Neural cell (in vitro differentiated cells): ENCODE data around the gene TP53AIP1. TPM values are rescaled to one million over a fixed set of nuclear protein-coding genes. Genes with fewer than 3 reads are reported as not detected.

ENCODE experiments used
- H2AFZ ChIP-seq: fragments of 200-600, 300-800 bp; sonication (generic), shearing (Covaris generic); 2 replicates; pipeline ENCODE4 v1.6.0; 2014; ENCODE audit warnings: low read depth, mild to moderate bottlenecking, antibody characterized with exemption, low read length, moderate library complexity
- H3F3A ChIP-seq: fragments of 200-600 bp; shearing (Covaris generic); 2 replicates; pipeline ENCODE4 v1.6.1; 2016; ENCODE audit warnings: mild to moderate bottlenecking, moderate library complexity, mixed read lengths, antibody characterized with exemption, low read length; ENCODE audit not compliant: insufficient read depth, poor library complexity, severe bottlenecking
- H3K27ac ChIP-seq: fragments of 200-600, 300-800 bp; sonication (generic), shearing (Covaris generic); 2 replicates; pipeline ENCODE4 v1.5.1; 2014; ENCODE audit warnings: mild to moderate bottlenecking, low read length, moderate library complexity
- H3K27me3 ChIP-seq: fragments of 300-800, 200-600 bp; sonication (generic), shearing (Covaris generic); 2 replicates; pipeline ENCODE4 v1.6.0; 2014; ENCODE audit warnings: mild to moderate bottlenecking, low read depth, low read length, moderate library complexity; ENCODE audit not compliant: insufficient read depth
- H3K36me3 ChIP-seq: fragments of 300-800, 200-600 bp; sonication (generic), shearing (Covaris generic); 2 replicates; pipeline ENCODE4 v1.5.1; 2014; ENCODE audit warnings: mild to moderate bottlenecking, antibody characterized with exemption, low read length, moderate library complexity; ENCODE audit not compliant: insufficient read depth
- H3K4me2 ChIP-seq: fragments of 300-800, 200-600 bp; sonication (generic), shearing (Covaris generic); 2 replicates; pipeline ENCODE4 v1.6.0; 2014; ENCODE audit warnings: mild to moderate bottlenecking, low read length
- H3K4me3 ChIP-seq: fragments of 300-800, 200-600 bp; sonication (generic), shearing (Covaris generic); 2 replicates; pipeline ENCODE4 v1.5.1; 2014; ENCODE audit warnings: mild to moderate bottlenecking, low read length, moderate library complexity
- H3K79me2 ChIP-seq: fragments of 200-600 bp; shearing (Covaris generic); replicated peaks from 2 replicates; pipeline ENCODE4 v1.6.0; 2014; ENCODE audit warnings: mild to moderate bottlenecking, low read length, moderate library complexity; ENCODE audit not compliant: insufficient read depth
- H3K9ac ChIP-seq: fragments of 300-800, 200-600 bp; sonication (generic), shearing (Covaris generic); 2 replicates; pipeline ENCODE4 v1.6.1; 2016; ENCODE audit warnings: mild to moderate bottlenecking, low read length, mixed read lengths
- H3K9me2 ChIP-seq: fragments of 200-600 bp; shearing (Covaris generic); 2 replicates; pipeline ENCODE4 v1.6.1; 2016; ENCODE audit warnings: mild to moderate bottlenecking, low read length, mixed read lengths; ENCODE audit not compliant: insufficient read depth
- H3K9me3 ChIP-seq: fragments of 200-600, 300-800 bp; sonication (generic), shearing (Covaris generic); 2 replicates; pipeline ENCODE4 v1.6.1; 2016; ENCODE audit warnings: mild to moderate bottlenecking, mixed run types, low read length, moderate library complexity, mixed read lengths
- H4K20me1 ChIP-seq: fragments of 200-600 bp; shearing (Covaris generic); 2 replicates; pipeline ENCODE4 v1.6.1; 2016; ENCODE audit warnings: mild to moderate bottlenecking, mixed run types; ENCODE audit not compliant: insufficient read depth
- CTCF ChIP-seq: fragments of 450-650 bp; IDR thresholded peaks from 2 replicates; pipeline ENCODE4 v1.5.1; 2014; ENCODE audit warnings: antibody characterized with exemption, mild to moderate bottlenecking, moderate library complexity; ENCODE audit not compliant: poor library complexity, severe bottlenecking
- EP300 ChIP-seq: fragments of 450-650 bp; conservative IDR thresholded peaks from 2 replicates; pipeline ENCODE4 v1.6.1; 2014; ENCODE audit warnings: antibody characterized with exemption, mild to moderate bottlenecking, moderate library complexity; ENCODE audit not compliant: poor library complexity, severe bottlenecking
- EZH2 ChIP-seq: fragments of 200-600, 300-800 bp; shearing (Covaris generic), sonication (generic); IDR thresholded peaks from 2 replicates; pipeline ENCODE4 v1.6.1; 2014; ENCODE audit warnings: antibody characterized with exemption, low read length, borderline replicate concordance, mild to moderate bottlenecking; ENCODE audit not compliant: insufficient read depth, poor library complexity, severe bottlenecking
- MXI1 ChIP-seq: fragments of 450-650 bp; conservative IDR thresholded peaks from 2 replicates; pipeline ENCODE4 v1.6.1; 2014; ENCODE audit warnings: antibody characterized with exemption, mild to moderate bottlenecking; ENCODE audit not compliant: poor library complexity, severe bottlenecking
- POLR2AphosphoS5 ChIP-seq: IDR thresholded peaks from 2 replicates; pipeline ENCODE4 v1.6.1; 2012
- RAD21 ChIP-seq: fragments of 450-650 bp; conservative IDR thresholded peaks from 2 replicates; pipeline ENCODE4 v1.6.1; 2014; ENCODE audit warnings: antibody characterized with exemption, mild to moderate bottlenecking, moderate library complexity
- REST ChIP-seq: IDR thresholded peaks from 2 replicates; pipeline ENCODE4 v1.6.1; 2012; ENCODE audit warnings: borderline replicate concordance
- SMC3 ChIP-seq: fragments of 450-650 bp; conservative IDR thresholded peaks from 2 replicates; pipeline ENCODE4 v1.6.1; 2014; ENCODE audit warnings: antibody characterized with exemption, mild to moderate bottlenecking, moderate library complexity; ENCODE audit not compliant: poor library complexity
- TAF1 ChIP-seq: IDR thresholded peaks from 2 replicates; pipeline ENCODE4 v1.6.1; 2012; ENCODE audit warnings: low read depth
- polyA plus RNA-seq: library from polyadenylated mRNA; depleted of rRNA; stranded (reverse); fragments of >200 nt; gene quantifications from 2 replicates; pipeline ENCODE4 v1.2.3, GENCODE V29; 2014

TP53AIP1 gene
- polyA plus RNA-seq, 1 donor from 2014 or later: 0.68 TPM

- Histone ChIP-seq H3K79me2 (no peaks in the 10 kb centered on the region), H3K9ac (no peak overlapping the region), H3F3A (no peaks in the 10 kb centered on the region), H3K36me3 (peaks cover 10% of the 10 kb centered on the region), H3K9me2 (no peaks in the 10 kb centered on the region), H4K20me1 (no peaks in the 10 kb centered on the region), H3K4me2 (no peak overlapping the region), H3K27ac (no peak overlapping the region), H3K4me3 (no peak overlapping the region), H3K27me3 (no peaks in the 10 kb centered on the region), H3K9me3 (no peaks in the 10 kb centered on the region), H2AFZ (no peak overlapping the region)
- TF ChIP-seq EP300 (no peak), TAF1 (no peak), SMC3 (no peak), REST (no peak), CTCF (no peak), RAD21 (no peak), POLR2AphosphoS5 (no peak), MXI1 (no peak), EZH2 (no peak)
These were observed 13.0 kb upstream of the TP53AIP1 start for GRCh38 chr11:128955636-128956035.

GRCh38 chr11:128953151-128953550 is 10.5 kb upstream of the TP53AIP1 start:
- H3K36me3 ChIP-seq: no peaks in the 10 kb centered on the region
- H3K9me2 ChIP-seq: no peaks in the 10 kb centered on the region
- no peaks in the 10 kb centered on the region for H4K20me1 ChIP-seq
- no peak for TF ChIP-seq TAF1
- peak; percentile 34 for TF ChIP-seq POLR2AphosphoS5
- H3K27ac ChIP-seq: no peak overlapping the region
- no peaks in the 10 kb centered on the region for H3K9me3 ChIP-seq
- no peaks in the 10 kb centered on the region for H3K27me3 ChIP-seq
- H3K4me2 ChIP-seq: no peak overlapping the region
- H3F3A ChIP-seq: no peaks in the 10 kb centered on the region
- H3K79me2 ChIP-seq: no peaks in the 10 kb centered on the region
- H3K9ac ChIP-seq: no peak overlapping the region
- no peak overlapping the region for H2AFZ ChIP-seq
- no peak overlapping the region for H3K4me3 ChIP-seq
